ENCODE results near the gene NXPE1.

DNA sequence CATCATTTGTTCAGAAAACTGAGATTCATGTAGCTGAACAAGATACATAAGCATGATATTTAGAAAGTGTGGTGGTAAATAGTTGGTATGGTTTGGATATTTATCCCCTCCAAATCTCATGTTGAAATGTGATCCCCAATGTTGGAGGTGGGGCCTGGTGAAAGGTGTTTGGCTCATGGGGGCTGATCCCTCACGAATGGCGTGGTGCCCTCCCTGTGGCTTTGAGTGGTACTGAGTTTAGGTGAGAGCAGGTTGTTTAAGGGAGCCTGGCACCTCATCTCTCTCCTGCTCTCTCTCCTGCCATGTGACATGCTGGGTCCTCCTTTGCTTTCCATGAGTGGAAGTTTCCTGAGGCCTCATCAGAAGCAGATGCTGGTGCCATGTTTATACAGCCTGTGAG, 48.1 kb downstream of the NXPE1 start:
- TF ChIP-seq GATA3 (IDR thresholded peaks at IDR 0.05; ENCODE audit: low read depth, low read length) (no peak), GATA2 (IDR thresholded peaks at IDR 0.05; ENCODE audit: low read depth, low read length) (no peak)

Measured in SH-SY5Y (cell line).